A673 (cell line): ENCODE measurements around the gene ENDOU.

Experiments
- CTCF ChIP-seq: fragments of 300-800, 200-600 bp; sonication (generic); conservative IDR thresholded peaks from 2 replicates; pipeline ENCODE4 v1.5.1; 2017; ENCODE audit warnings: low read depth, mild to moderate bottlenecking, antibody characterized with exemption, low read length, moderate library complexity, mixed read lengths
- EZH2 ChIP-seq: fragments of 200-600 bp; sonication (generic); IDR thresholded peaks from 2 replicates; pipeline ENCODE4 v1.6.1; 2017; ENCODE audit warnings: borderline replicate concordance, low read depth, mild to moderate bottlenecking, mixed read lengths, antibody characterized with exemption, low read length; ENCODE audit not compliant: poor library complexity, severe bottlenecking

DNA sequence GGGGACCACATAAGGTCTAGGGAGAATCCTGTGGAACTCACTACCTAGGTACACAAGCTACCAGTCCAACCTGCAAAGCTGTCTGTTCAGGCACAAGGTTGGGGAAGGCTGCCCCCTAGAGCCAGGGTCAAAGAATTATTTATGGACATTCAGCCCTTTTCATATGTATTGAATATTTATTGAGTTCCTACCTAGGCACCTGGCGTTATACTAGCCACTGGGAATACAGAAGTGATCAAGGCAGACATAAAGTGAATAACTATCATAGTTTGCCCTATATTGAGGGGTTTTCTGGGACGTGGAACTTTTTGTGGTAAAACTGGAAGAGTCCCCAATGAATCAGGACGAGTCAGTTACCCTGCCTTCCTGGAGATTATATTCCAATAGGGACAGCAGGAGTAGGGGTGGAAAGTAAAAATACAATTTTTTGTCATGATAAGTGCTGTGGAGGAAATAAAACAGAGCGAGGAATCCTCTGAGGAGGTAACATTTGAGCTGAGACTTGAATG lies 42.0 kb upstream of the ENDOU start:
- TF ChIP-seq EZH2 (no peak), CTCF (peak; percentile 63)
